HG03575 (cell line): Measurements from ENCODE around the gene MID1.

Experiments used
- ATAC-seq: cut with Tn5 transposase; IDR thresholded peaks from one replicate; pipeline ENCODE4 v1.9.1; 2021; ENCODE audit not compliant: unreplicated experiment, insufficient number of reproducible peaks, low FRiP score; ENCODE audit errors: extremely low read depth

Gene MID1, protein sequence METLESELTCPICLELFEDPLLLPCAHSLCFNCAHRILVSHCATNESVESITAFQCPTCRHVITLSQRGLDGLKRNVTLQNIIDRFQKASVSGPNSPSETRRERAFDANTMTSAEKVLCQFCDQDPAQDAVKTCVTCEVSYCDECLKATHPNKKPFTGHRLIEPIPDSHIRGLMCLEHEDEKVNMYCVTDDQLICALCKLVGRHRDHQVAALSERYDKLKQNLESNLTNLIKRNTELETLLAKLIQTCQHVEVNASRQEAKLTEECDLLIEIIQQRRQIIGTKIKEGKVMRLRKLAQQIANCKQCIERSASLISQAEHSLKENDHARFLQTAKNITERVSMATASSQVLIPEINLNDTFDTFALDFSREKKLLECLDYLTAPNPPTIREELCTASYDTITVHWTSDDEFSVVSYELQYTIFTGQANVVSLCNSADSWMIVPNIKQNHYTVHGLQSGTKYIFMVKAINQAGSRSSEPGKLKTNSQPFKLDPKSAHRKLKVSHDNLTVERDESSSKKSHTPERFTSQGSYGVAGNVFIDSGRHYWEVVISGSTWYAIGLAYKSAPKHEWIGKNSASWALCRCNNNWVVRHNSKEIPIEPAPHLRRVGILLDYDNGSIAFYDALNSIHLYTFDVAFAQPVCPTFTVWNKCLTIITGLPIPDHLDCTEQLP

DNA sequence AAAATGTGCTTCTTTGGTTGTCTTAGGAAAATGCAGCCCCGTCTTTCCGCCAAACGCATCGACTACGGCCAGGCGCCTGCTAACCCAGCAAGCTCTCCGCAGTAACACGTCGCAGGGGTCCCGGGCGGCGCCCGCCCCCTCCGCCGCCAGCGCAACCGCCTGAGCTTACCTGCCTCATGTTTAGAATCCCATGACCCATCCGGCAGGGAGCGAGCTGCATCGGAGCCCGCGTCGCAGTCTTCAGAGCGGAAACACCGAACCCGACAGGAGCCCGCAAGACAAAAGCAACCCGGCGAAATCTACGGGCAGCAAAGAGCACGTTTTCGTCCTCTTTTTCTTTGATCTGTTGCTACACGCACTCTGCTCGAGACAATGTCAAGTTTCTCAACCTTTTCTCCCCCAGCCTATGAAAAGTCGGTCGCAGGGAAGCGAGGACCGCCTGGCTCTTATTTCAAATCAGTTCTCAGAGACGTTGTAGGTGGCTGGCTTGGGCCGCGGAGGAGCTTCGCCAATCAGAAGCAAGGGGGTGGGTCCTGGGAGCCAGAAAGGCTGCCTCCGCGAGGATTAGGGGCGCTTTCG is at the start of gene MID1:
MID1 (minus strand) TSS at position 465 of the 579 bp plus-strand sequence. CDS start 53,038 bp downstream, outside the sequence.
- ATAC-seq: no peak

DNA sequence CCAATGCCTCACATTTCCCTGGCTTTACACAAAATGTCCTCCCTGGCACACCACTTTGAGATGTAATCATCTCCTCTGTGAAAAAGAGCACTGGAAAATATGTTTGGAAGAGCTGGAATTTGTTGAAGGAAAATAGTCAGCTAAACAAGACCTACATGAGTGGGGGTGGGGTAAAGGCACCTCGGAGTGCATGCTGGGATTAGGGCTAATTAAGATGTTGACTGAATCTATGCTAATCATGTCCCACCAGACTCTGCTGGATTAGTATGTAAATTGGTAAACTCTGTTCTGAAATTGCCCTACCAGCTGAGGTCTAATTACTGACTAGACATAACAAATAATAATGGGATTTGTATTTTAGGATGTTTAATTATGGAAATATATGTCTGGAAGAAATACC is 46.8 kb upstream of the MID1 start:
- no peak for ATAC-seq

DNA sequence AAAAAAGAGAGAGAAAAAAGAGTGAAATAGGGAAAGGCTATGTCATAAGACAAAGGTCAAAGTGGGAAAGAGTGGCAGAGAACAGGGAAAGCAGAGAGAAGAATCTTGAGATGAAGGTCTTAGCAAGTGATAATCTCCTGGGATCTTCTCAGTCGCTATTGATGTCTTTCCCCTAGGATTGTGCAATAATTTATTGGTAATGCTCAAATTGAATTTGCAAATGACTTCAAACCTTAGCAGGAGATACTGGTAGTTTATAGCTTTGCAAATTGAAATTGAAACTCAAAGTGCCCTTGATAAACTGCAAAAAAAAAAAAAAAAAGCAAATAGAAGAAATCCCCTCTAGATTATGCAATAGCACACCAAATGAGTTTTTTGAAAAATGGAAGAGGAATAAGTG is 45.7 kb upstream of the MID1 start:
- no peak for ATAC-seq

DNA sequence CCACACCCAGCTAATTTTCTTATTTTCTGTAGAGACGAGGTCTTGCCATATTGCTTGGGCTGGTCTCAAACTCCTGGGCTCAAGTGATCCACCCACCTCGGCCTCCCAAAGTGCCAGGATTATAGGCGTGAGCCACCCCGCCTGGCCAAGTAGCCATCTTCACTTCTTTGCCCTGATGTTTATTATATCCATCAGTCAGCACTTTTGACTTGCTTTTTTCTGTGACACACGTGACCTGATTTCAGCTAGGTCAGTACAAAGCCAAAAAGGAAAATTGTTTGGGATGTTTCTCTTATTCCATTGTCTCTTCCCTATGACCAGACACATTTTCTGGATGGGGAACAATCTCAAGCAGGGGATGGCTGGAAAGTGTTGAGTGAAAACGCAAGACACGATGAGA is 45.3 kb upstream of the MID1 start:
- no peak for ATAC-seq

DNA sequence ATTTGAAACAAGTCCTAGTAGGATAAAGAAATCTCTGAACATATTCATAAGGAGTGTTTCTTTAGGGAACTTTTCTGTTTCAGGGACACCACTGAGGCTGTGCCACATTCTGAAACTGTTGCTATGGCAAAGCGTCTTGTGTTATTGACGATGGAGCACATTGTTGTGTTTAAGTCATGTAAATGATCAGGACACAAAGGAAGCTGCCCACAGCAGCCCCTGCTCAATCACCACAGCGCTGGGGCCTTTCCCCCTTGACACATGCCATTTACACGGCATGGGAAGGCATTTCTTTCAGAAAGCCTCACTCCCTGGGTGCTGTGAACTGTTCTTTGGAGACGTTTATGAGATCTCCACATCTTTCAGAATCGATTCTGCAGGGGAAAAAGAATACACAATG is 39.8 kb upstream of the MID1 start:
- ATAC-seq: no peak

DNA sequence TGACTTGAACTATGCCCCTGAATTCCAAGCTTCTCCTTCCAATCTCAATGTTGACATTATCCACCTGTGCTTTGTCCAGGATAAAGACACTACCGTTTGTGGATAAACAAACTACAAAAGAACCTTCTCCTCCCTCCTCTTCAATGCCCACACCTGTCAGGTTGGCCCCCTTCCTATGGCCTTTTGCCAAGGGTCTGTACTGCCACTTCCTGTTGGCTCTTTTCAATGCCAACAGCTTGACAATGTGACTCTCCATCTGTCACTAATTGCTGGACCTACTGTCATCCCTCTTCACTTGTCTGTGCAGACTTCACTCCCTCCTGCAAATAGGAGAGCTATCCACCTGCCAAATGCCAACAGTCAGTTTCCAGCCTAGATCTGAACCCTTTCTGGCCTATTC is 35.8 kb upstream of the MID1 start:
- no peak for ATAC-seq

DNA sequence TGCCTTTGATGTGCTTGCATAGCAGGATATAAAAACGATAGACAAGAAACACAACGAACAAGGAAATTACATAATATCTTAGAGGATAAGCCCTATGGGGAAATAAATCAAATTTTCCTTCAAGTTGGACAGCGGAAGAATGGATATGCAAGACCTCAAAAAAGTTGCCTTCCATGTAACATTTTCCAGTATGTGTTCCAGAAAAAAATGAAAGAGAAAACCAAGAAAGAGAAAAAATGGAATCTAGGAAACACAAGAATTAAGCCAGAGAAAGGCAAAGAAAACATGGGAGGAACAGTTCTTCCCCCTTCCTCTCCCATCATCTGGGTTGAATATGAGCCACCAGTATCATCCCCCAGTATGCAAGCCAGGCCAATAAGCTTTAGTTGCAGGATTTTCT is 34.6 kb upstream of the MID1 start:
- no peak for ATAC-seq

DNA sequence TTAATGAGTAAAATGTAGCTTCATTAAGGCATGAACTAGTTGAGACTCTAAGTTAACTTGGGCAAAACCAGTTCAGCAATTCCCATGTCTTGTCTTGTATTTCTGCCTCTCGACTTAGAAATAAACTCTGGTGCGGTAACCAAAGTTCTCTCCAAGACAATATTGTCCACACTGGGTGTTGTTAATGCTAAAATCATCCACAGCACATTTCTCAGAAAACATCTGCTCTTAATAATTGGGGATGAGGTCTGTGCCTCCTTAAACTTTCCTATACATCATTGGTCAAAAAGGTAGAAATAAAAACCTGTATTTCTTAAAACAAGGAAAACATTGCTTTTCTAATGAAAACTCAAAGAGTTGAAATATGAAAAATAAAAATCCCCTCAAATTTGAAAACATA is 32.9 kb upstream of the MID1 start:
- no peak for ATAC-seq

DNA sequence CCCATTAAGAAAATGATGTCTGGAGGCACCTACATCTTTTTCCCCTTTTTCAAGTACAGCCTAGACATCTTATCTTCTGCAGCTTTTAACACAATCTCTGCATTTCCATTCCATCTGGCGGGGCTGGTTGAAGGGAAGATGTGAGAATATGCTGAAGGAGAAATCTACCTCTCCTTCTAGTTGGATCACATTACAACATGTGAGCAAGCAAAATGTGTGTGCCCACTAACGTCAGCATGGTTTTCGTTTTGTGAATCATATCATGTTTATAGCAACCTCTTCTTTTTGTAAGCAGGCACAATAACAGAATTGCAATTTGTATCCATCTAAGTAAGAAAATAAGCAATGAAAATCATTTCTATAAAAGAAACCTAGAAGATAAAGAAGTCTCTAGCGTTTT is 28.9 kb upstream of the MID1 start:
- no peak for ATAC-seq

DNA sequence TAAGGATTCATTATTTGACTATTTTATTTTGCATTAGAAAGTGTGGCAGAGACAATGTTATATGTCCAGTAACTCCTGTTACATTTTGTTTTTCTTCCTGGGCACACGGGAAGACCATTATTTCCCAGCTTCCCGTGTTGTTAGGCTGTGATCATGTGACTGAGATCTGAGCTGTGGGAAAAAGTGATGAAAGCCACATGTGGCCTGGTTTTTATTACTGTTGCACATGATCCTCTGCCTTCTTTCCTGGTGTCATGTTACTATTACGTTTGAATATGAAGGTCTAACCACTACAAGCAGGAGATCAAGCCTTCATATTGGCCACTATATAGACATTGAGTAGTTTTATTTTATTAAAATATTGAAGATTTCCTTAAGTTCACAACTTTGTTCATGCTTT is 28.2 kb upstream of the MID1 start:
- no peak for ATAC-seq

DNA sequence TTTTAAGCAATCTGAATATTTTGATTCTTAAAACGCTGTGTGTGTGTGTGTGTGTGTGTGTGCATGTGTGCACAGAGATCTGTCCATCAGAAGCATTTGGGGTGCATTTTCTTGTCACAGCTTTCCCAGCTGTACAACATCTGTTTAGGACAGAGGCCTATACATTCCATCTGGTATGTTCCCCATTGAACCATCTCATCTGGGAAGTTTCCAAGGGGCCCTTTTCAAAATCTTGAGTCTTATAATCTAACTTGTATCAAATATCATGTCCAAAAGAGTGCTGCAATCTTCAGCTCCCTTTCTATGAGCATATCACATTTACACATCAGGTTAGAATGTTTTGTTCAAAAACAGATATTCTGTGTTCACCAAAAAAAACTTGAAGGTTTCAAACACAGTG is 16.5 kb upstream of the MID1 start:
- ATAC-seq: no peak

DNA sequence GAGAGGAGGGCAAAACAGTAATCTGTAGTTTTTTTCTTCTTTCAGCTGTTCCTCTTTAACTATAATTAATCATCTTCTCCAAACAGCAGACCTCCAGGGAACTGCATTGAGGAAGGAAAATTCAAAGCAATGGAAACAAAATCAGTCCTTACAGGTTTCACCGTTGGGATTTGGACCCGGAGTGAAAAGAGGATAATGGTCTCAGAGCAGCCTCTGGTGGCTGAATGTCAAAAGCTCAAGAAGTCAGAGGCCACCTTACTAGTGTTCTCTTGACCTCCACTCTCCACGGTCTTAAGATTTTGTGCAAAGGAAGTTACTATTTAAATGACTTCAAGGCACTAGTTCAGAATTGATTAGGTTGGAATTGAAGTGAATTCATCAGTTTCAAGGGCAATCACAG is 16.0 kb upstream of the MID1 start:
- no peak for ATAC-seq

DNA sequence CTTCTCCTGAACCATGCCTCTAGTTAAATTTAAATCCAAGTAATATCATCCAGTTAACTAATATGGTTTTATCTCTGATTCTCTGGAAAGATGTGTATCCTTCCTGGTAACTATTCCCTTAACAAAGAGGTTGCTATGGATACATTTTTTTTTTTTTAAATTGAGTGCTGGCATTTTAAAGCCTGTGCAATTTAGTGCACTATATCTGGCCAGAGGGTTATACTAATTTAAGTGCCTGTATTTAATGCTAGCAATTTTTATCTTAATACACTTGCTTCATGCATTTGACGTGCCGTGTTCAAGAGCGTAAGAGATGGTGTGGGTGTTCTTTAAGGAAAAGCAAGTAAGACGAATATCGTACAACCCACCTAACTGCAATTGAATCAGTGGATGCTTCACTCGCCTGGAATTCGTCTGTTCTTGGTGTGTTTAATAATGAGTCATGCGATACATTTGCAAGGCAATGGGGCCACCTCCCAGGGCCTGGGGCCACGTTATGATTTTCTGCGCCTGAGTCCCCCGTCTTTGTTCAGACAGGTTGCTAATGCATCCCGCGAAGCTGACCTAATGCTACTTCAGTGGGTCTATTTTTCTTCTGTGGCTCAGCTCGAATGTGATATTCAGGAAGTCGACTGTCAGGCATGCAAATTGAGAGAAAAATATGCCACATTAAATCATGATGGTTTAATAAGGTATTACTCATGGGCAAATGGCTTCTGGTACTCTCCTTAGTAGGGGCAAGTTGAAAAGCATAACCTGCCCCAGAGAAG is 14.2 kb upstream of the MID1 start:
- no peak for ATAC-seq

DNA sequence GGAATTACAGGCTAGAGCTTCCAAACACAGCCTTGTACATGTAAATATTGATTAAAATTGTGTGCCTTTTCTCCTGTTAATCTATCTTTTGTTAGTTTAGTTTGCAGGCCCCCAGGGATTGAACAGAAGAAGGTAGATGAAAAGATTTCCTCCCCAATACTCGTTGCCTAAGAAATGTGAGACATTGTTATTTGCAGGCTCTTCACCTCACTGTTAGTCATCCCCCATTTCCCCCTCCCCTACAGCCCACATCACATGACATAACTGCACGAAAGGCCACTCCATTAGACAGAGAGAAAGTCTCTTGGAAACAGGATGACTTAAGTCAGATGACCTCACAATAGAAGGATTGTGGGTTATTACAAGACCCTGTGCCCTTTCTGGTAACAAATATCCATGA is 13.3 kb upstream of the MID1 start:
- ATAC-seq: no peak

DNA sequence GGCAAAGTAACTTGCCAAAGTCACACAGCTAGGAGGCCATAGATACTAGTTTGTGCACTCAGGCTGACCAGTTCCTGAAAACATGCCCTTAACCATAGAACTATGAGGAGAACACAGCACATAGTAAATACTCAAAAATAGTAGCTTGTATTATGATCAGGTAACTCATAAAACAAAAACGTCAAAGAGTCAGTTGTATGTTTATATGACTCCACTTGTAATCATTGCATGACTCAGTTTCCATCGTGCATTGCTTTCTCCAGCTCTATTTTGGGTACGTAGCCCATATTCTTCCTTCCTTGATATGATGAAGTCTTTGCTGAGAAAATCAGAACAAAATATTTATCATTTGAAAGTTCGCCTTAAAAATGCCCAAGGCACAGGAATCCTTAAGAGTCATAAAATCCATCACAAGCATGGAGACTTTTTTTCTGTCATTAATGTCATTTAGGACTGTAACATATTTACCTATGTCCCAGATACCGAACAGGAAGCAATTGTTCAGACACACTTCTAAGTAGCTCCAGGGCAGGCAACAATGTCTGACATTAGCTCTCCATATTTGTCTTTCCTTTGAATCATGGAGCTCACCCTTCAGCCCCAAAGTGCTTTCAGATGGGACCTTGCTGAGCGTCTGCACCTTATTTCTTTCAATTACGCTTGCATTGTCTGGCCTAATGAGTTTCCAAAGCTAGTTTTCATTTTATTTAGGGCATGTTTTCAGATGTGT is 11.2 kb upstream of the MID1 start:
- ATAC-seq: no peak

DNA sequence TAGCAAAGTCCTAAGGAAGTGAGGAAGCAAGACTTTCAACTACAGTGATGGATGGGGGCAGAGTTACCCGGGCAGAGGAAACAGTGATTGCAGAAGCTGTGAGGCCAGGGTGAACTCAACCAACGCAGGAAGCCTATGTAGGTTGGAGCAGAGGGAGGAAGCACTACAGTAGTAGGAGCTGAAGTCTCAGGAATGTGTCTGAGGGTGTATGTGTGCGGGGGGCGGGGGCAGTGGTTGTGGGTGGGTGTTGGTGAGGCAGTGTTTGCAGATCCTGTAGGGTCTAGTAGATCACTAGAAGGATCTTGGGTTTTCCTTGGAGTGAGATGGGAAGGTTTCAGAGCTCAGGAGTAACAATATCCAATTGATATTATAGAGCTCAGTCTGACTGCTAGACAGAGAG is 9.9 kb upstream of the MID1 start:
- ATAC-seq: no peak

DNA sequence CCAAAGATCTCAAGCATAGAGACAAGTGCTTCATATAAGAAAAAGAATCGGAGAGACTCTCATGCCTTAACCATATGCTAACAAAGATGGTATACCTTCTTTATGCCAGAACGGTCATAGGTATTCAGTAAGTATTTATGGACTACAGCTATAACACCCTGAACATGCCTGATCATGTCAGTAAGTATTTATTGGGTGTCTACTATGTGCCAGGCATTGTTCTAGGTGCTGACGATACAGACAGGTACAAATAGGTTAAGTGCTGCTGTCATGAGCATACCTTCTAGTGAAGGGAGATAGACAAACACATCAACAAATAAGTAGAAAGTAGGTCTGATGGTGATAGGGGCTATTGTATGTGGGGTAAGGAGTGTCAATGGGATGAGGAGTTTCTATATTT is 9.5 kb upstream of the MID1 start:
- ATAC-seq: no peak

DNA sequence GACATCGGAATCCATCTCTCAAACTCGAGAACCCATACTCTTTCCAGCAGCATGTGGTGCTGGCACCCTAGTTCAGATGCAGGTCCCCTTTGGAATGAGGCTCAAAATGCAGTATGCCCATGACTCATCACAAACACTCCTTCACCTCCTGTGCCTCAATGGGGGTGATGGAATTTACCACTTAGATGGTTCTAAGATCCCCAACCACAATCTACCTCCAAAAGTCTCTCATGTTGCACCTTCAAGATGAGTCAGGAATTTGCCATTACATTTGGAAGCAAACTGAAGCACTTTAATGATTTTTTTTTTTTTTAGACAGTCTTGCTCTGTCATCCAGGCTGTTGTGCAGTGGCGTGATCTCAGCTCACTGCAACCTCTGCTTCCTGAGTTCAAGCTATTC is 8.5 kb upstream of the MID1 start:
- ATAC-seq: no peak

DNA sequence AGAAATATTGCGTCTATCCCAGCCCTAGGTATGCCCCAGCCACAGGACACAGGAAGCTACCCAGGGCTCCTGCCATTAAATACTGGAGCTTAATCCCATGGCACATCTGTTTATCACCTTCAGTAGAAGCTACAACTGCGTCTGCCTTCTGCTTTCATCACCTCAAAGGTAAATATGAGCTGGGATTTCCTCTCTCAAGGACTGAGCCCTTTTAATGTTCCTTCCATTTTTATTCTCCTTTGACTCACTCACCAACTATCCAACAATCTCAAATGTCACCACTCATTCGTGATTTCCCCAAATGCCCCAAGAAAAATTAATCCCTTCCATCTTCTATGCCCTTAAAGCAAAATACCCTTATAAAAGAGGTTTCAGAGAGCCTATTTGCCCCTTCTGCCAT is 1.8 kb upstream of the MID1 start:
- no peak for ATAC-seq
